ENCODE measurements around the gene UGGT2. TPM values are rescaled to one million over a fixed set of nuclear protein-coding genes. Genes with fewer than 3 reads are reported as not detected.

The UGGT2 gene
- total and polyA plus RNA-seq, 9 of the 15 experiments (the other 6 are each of a cell fraction or from before 2014, with no cell fraction given) = 3.5 to 24.5 (median 18.3) TPM

DNA sequence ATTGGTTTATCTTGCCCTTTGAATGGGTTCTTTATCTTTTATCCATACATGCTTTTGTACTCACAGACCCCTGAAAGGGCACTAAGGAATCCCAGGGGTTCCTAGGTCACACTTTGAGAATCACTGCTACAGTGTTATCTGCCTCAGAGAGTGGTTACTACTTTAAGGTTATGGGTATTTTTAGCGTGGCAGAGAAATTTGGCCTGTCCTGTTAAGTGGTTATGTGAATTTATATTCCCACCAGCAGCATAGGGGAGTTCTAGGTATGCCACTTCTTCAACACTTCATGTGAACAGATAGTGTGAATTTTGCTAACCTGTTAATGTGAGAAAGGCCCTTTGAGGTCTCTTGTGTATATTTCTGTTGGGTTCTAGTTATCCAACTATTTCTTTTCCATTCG, 300.5 kb downstream of the UGGT2 start:
- H3K4me3 ChIP-seq = no peak overlapping the region
- in situ Hi-C loops (cut with MboI) = no loop called here
- peaks cover 0 to 13% of the 10 kb centered on the region in 2 experiments; a peak in 2 of 5 replicates for H3K4me1 ChIP-seq (replicated peaks in 1 of 2; ENCODE audit: control insufficient read depth in 2 of 2, insufficient read depth in 2 of 2, low read length in 2 of 2)
- H3K79me2 ChIP-seq (ENCODE audit: control insufficient read depth, insufficient read depth, low read length) = peaks cover 19% of the 10 kb centered on the region; the same call in 2 of the 3 replicates
- BruUV-seq (replicated peaks) = no TSS peak
- H3K27me3 ChIP-seq (ENCODE audit: control insufficient read depth in 2 of 2, insufficient read depth in 2 of 2, low read length in 2 of 2) = no peaks in the 10 kb centered on the region
- H3K36me3 ChIP-seq (ENCODE audit: control insufficient read depth, insufficient read depth, low read length) = peaks cover 2% of the 10 kb centered on the region; the same call in 1 of the 3 replicates
- H4K20me1 ChIP-seq (replicated peaks; ENCODE audit: control insufficient read depth, insufficient read depth, low read length) = no peaks in the 10 kb centered on the region
- CTCF ChIA-PET (ENCODE audit: low intra/inter-chr PET ratio) = no interaction called here
- WGBS (ENCODE audit: insufficient coverage, low coverage, missing lambda C conversion rate) = 9% methylated on average over 1 of the region's 2 CpGs
- FAIRE-seq (no peak), DNase-seq (ENCODE audit: extremely low read depth in 1 of 4, low spot score in 3 of 4) (no peak), ATAC-seq (no peak)
- no peak overlapping the region for H3K27ac ChIP-seq (ENCODE audit: extremely low read depth, low read depth, low read length)
- intact Hi-C loops (cut with micrococcal nuclease) = no loop called here
- H3K9ac ChIP-seq (ENCODE audit: insufficient read depth in 1 of 2, low read depth in 2 of 2, low read length in 2 of 2) = no peak overlapping the region
- no peaks in the 10 kb centered on the region for H3K9me3 ChIP-seq (replicated peaks; ENCODE audit: control insufficient read depth, insufficient read depth, low read depth, low read length)
- no peak overlapping the region for H3K4me2 ChIP-seq (ENCODE audit: insufficient read depth, low read length)
- H3K9me1 ChIP-seq (ENCODE audit: control insufficient read depth, insufficient read depth, low read length) = no peaks in the 10 kb centered on the region
- no peak overlapping the region for H2AFZ ChIP-seq (ENCODE audit: low read depth, low read length)
- POLR2A ChIA-PET = no interaction called here
- TF ChIP-seq THRA (IDR thresholded peaks at IDR 0.05) (no peak), ZNF717 (CRISPR knock-in tag; IDR thresholded peaks at IDR 0.05) (no peak), USF2 (CRISPR knock-in tag; IDR thresholded peaks at IDR 0.05) (no peak), HMG20A (CRISPR knock-in tag; conservative IDR thresholded peaks at IDR 0.05) (no peak), ARID2 (IDR thresholded peaks at IDR 0.05) (no peak), SIRT6 (IDR thresholded peaks at IDR 0.05; ENCODE audit: low read depth, low read length) (no peak), ZNF324 (CRISPR knock-in tag; IDR thresholded peaks at IDR 0.05) (no peak), HMG20B (CRISPR knock-in tag; IDR thresholded peaks at IDR 0.05) (no peak)
- TF ChIP-seq, protein P1, sequence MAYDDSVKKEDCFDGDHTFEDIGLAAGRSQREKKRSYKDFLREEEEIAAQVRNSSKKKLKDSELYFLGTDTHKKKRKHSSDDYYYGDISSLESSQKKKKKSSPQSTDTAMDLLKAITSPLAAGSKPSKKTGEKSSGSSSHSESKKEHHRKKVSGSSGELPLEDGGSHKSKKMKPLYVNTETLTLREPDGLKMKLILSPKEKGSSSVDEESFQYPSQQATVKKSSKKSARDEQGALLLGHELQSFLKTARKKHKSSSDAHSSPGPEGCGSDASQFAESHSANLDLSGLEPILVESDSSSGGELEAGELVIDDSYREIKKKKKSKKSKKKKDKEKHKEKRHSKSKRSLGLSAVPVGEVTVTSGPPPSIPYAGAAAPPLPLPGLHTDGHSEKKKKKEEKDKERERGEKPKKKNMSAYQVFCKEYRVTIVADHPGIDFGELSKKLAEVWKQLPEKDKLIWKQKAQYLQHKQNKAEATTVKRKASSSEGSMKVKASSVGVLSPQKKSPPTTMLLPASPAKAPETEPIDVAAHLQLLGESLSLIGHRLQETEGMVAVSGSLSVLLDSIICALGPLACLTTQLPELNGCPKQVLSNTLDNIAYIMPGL (CRISPR knock-in tag; IDR thresholded peaks at IDR 0.05) = no peak
- TF ChIP-seq, protein P2, sequence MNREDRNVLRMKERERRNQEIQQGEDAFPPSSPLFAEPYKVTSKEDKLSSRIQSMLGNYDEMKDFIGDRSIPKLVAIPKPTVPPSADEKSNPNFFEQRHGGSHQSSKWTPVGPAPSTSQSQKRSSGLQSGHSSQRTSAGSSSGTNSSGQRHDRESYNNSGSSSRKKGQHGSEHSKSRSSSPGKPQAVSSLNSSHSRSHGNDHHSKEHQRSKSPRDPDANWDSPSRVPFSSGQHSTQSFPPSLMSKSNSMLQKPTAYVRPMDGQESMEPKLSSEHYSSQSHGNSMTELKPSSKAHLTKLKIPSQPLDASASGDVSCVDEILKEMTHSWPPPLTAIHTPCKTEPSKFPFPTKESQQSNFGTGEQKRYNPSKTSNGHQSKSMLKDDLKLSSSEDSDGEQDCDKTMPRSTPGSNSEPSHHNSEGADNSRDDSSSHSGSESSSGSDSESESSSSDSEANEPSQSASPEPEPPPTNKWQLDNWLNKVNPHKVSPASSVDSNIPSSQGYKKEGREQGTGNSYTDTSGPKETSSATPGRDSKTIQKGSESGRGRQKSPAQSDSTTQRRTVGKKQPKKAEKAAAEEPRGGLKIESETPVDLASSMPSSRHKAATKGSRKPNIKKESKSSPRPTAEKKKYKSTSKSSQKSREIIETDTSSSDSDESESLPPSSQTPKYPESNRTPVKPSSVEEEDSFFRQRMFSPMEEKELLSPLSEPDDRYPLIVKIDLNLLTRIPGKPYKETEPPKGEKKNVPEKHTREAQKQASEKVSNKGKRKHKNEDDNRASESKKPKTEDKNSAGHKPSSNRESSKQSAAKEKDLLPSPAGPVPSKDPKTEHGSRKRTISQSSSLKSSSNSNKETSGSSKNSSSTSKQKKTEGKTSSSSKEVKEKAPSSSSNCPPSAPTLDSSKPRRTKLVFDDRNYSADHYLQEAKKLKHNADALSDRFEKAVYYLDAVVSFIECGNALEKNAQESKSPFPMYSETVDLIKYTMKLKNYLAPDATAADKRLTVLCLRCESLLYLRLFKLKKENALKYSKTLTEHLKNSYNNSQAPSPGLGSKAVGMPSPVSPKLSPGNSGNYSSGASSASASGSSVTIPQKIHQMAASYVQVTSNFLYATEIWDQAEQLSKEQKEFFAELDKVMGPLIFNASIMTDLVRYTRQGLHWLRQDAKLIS (CRISPR knock-in tag; IDR thresholded peaks at IDR 0.05) = no peak
- TF ChIP-seq, protein P3, sequence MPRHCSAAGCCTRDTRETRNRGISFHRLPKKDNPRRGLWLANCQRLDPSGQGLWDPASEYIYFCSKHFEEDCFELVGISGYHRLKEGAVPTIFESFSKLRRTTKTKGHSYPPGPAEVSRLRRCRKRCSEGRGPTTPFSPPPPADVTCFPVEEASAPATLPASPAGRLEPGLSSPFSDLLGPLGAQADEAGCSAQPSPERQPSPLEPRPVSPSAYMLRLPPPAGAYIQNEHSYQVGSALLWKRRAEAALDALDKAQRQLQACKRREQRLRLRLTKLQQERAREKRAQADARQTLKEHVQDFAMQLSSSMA (CRISPR knock-in tag; IDR thresholded peaks at IDR 0.05) = no peak
